Panc1 (cell line): Measurements from ENCODE around the gene SPECC1. TPM values are rescaled to one million over a fixed set of nuclear protein-coding genes. Genes with fewer than 3 reads are reported as not detected.

Experiments
- ATAC-seq: fragments of 200-7000 bp; cut with Tn5 transposase; 2 replicates; pipeline ENCODE4 v1.9.1; 2020; ENCODE audit warnings: mild to moderate bottlenecking, moderate library complexity
- BruUV-seq: library from RNA; stranded (reverse); fragments of 400-500 nt; replicated peaks from 2 replicates; lab custom pipeline; 2021; lab: Mats Ljungman, UMichigan
- CTCF ChIA-PET: fragments of 300-600 bp; sonication (Branson Sonifier 250); formaldehyde crosslinking; loops from one replicate; lab custom pipeline; 2022; ENCODE audit warnings: antibody characterized with exemption; lab: Charles Lee
- POLR2A ChIA-PET: fragments of 300-600 bp; sonication (Branson Sonifier 250); formaldehyde crosslinking; loops from one replicate; lab custom pipeline; 2022; ENCODE audit warnings: antibody characterized with exemption; lab: Charles Lee
- DNase-seq: peaks from one replicate; pipeline ENCODE4 v3.0.0-alpha.2; 2010; ENCODE audit warnings: low read depth, low spot score
- H3K27ac ChIP-seq: 2 replicates; pipeline ENCODE4 v1.5.1; 2011; ENCODE audit warnings: mild to moderate bottlenecking, low read length, inconsistent platforms
- H3K27me3 ChIP-seq: fragments of 200-500 bp; sonication (Bioruptor generic); 2 replicates; pipeline ENCODE4 v1.6.0; 2014; ENCODE audit warnings: low read length, inconsistent platforms; ENCODE audit not compliant: control insufficient read depth, insufficient read depth
- H3K36me3 ChIP-seq: fragments of 200-500 bp; sonication (Bioruptor generic); 2 replicates; pipeline ENCODE4 v1.5.1; 2014; ENCODE audit warnings: inconsistent platforms, mild to moderate bottlenecking, low read length, moderate library complexity; ENCODE audit not compliant: control insufficient read depth, insufficient read depth
- H3K4me1 ChIP-seq: 2 replicates; pipeline ENCODE4 v1.5.1; 2011; ENCODE audit warnings: inconsistent platforms, mild to moderate bottlenecking, low read length, moderate library complexity; ENCODE audit not compliant: control insufficient read depth, insufficient read depth
- H3K4me3 ChIP-seq, 2 experiments: 2 replicates each; pipeline ENCODE4 v1.5.1; 2011 to 2012; ENCODE audit warnings: low read depth in 2 of 2, low read length in 2 of 2, mild to moderate bottlenecking in 2 of 2, inconsistent platforms in 1 of 2, moderate library complexity in 1 of 2
- H3K9me3 ChIP-seq: fragments of 200-500 bp; sonication (Bioruptor generic); 2 replicates; pipeline ENCODE4 v1.5.1; 2014; ENCODE audit warnings: low read depth, mild to moderate bottlenecking, inconsistent platforms, low read length, moderate library complexity; ENCODE audit not compliant: control insufficient read depth, insufficient read depth
- CTCF ChIP-seq: fragments of 450-650 bp; IDR thresholded peaks from 2 replicates; pipeline ENCODE4 v1.5.1; 2017; ENCODE audit warnings: mild to moderate bottlenecking
- POLR2AphosphoS5 ChIP-seq: IDR thresholded peaks from 2 replicates; pipeline ENCODE4 v1.6.1; 2012; ENCODE audit warnings: mild to moderate bottlenecking, low read depth, low read length, moderate library complexity
- SIN3A ChIP-seq: IDR thresholded peaks from 2 replicates; pipeline ENCODE4 v1.6.1; 2012; ENCODE audit warnings: low read depth, mild to moderate bottlenecking, low read length, moderate library complexity, borderline replicate concordance; ENCODE audit not compliant: insufficient read depth
- TCF7L2 ChIP-seq: IDR thresholded peaks from 2 replicates; pipeline ENCODE4 v1.6.1; 2011; ENCODE audit warnings: mild to moderate bottlenecking, low read depth, low read length, inconsistent platforms
- in situ Hi-C: cut with HindIII; loops from 2 replicates; pipeline ENCODE4 v1.10.0; 2016; ENCODE audit warnings: low sequenced_read_pairs, low pct_unique_long_range_greater_than_20kb
- intact Hi-C: fragments of 100-400 bp; cut with micrococcal nuclease; formaldehyde crosslinking; loops from one replicate; pipeline ENCODE4 v1.10.0; 2022; ENCODE audit not compliant: unreplicated experiment
- total RNA-seq: library from RNA; stranded (reverse); gene quantifications from one replicate; pipeline ENCODE4 v1.2.1, GENCODE V29; 2021; ENCODE audit not compliant: unreplicated experiment
- TF ChIP-seq, protein P1 (sequence below), 2 experiments: IDR thresholded peaks; 2 replicates each; pipeline ENCODE4 v1.6.1; 2011 to 2012; ENCODE audit warnings: low read depth in 2 of 2, control low read depth in 1 of 2, low read length in 1 of 2, mild to moderate bottlenecking in 1 of 2, moderate library complexity in 1 of 2; ENCODE audit not compliant: insufficient read depth in 1 of 2

SPECC1 gene
- total RNA-seq, 1 experiment from 2014 or later, result 80.8 TPM

GRCh38 chr17:20010099-20010863 lies 1.1 kb downstream of the SPECC1 start:
- Histone ChIP-seq H3K4me1 (no peaks in the 10 kb centered on the region; the same call in 1 of the 2 replicates), H3K36me3 (no peaks in the 10 kb centered on the region), H3K9me3 (0 out of 2 replicates have a peak, but pooled peaks cover 7% of the 10 kb centered on the region), H3K27me3 (no peaks in the 10 kb centered on the region), H3K4me3 (peak overlapping the region; percentile 70 to 87), H3K27ac (peak overlapping the region; percentile 96)
- peak; percentile 76 for DNase-seq
- intact Hi-C loops, result loop anchor here (5.0 kb wide), 1 partner anchor 82 kb away; no protein-coding TSS in a partner anchor
- in situ Hi-C loops, result no loop called here
- TF ChIP-seq CTCF (peak; percentile 50), POLR2AphosphoS5 (0 out of 2 replicates have a peak, but pooled peaks have one; percentile 17), SIN3A (0 out of 2 replicates have a peak, but pooled peaks have one; percentile 26), TCF7L2 (no peak)
- TF ChIP-seq, protein P1, sequence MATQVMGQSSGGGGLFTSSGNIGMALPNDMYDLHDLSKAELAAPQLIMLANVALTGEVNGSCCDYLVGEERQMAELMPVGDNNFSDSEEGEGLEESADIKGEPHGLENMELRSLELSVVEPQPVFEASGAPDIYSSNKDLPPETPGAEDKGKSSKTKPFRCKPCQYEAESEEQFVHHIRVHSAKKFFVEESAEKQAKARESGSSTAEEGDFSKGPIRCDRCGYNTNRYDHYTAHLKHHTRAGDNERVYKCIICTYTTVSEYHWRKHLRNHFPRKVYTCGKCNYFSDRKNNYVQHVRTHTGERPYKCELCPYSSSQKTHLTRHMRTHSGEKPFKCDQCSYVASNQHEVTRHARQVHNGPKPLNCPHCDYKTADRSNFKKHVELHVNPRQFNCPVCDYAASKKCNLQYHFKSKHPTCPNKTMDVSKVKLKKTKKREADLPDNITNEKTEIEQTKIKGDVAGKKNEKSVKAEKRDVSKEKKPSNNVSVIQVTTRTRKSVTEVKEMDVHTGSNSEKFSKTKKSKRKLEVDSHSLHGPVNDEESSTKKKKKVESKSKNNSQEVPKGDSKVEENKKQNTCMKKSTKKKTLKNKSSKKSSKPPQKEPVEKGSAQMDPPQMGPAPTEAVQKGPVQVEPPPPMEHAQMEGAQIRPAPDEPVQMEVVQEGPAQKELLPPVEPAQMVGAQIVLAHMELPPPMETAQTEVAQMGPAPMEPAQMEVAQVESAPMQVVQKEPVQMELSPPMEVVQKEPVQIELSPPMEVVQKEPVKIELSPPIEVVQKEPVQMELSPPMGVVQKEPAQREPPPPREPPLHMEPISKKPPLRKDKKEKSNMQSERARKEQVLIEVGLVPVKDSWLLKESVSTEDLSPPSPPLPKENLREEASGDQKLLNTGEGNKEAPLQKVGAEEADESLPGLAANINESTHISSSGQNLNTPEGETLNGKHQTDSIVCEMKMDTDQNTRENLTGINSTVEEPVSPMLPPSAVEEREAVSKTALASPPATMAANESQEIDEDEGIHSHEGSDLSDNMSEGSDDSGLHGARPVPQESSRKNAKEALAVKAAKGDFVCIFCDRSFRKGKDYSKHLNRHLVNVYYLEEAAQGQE (IDR thresholded peaks at IDR 0.05; ENCODE audit: insufficient read depth in 1 of 2, low read depth in 2 of 2, low read length in 1 of 2), result no peak
- peak; percentile 51 for ATAC-seq
- POLR2A ChIA-PET, result interaction anchor here (0.6 to 0.7 kb wide), 3 partner anchors 80 to 145 kb away, joined by 11 to 13 read pairs (median 11); no protein-coding TSS in a partner anchor
- CTCF ChIA-PET, result interaction anchor here (0.6 kb wide), 3 partner anchors 10 to 69 kb away, joined by 3 to 6 read pairs (median 4); no protein-coding TSS in a partner anchor
- BruUV-seq, result TSS peak; percentile 67

DNA sequence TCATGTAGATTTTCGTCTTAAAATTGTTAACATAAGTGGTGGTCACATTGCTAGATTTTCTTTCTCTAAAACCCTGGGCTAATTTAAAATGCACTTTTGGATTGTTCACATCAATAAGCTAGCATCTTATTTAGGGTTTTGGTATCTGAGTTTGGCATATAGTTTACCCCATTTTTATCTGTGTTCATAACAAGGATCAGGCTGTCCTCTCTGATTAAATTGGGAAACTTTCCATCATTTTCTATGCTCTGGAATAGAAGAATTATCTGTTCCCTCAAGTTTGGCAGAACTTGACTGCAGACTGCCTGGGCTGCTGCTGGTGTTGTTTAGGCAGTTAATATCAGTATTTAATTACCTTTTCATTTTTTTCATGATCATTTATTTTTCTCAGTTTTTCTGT lies 1.8 kb downstream of the SPECC1 start:
- H3K4me1 ChIP-seq, result no peaks in the 10 kb centered on the region; the same call in 1 of the 2 replicates
- ChIA-PET POLR2A (no interaction called here), CTCF (interaction anchor here (0.5 kb wide), 1 partner anchor 310 kb away, joined by 3 read pairs; no protein-coding TSS in a partner anchor)
- ATAC-seq, result no peak
- no peak for DNase-seq
- intact Hi-C loops (loop anchor here (5.0 kb wide), 1 partner anchor 81 kb away; no protein-coding TSS in a partner anchor), in situ Hi-C loops (no loop called here)
- BruUV-seq, result no TSS peak
- H3K27ac ChIP-seq, result peak overlapping the region; percentile 96
- H3K4me3 ChIP-seq, result peak overlapping the region; percentile 70 to 87
- no peaks in the 10 kb centered on the region for H3K27me3 ChIP-seq
- no peaks in the 10 kb centered on the region for H3K36me3 ChIP-seq
- 0 out of 2 replicates have a peak, but pooled peaks cover 7% of the 10 kb centered on the region for H3K9me3 ChIP-seq
- no peak for TF ChIP-seq CTCF
- no peak for TF ChIP-seq SIN3A
- TF ChIP-seq, protein P1 (IDR thresholded peaks at IDR 0.05; ENCODE audit: insufficient read depth in 1 of 2, low read depth in 2 of 2, low read length in 1 of 2), result no peak
- TF ChIP-seq POLR2AphosphoS5, result no peak
- no peak for TF ChIP-seq TCF7L2
